NCI-H82 (cell line): ENCODE results near the gene TGFB2.

Experiments used
- DNase-seq: peaks from one replicate; lab custom pipeline; 2025; lab: John Stamatoyannopoulos, UW

Gene TGFB2

GRCh38 chr1:218332416-218332815 lies 12.7 kb upstream of the TGFB2 start:
- DNase-seq = no peak

GRCh38 chr1:218336328-218336727 lies 8.8 kb upstream of the TGFB2 start:
- no peak for DNase-seq

GRCh38 chr1:218339267-218339831 lies 5.8 kb upstream of the TGFB2 start:
- peak; percentile 71 for DNase-seq

GRCh38 chr1:218341325-218341724 lies 3.8 kb upstream of the TGFB2 start:
- DNase-seq = no peak

- no peak for DNase-seq
Measured at GRCh38 chr1:218342091-218342490, 3.0 kb upstream of the TGFB2 start.

GRCh38 chr1:218345673-218346390 lies 696 bp downstream of the TGFB2 start:
- DNase-seq = peak; percentile 79

- DNase-seq = no peak
Measured at GRCh38 chr1:218346391-218347204, 1.5 kb downstream of the TGFB2 start.

- peak; percentile 20 for DNase-seq
Measured at GRCh38 chr1:218347336-218347722, 2.2 kb downstream of the TGFB2 start.

GRCh38 chr1:218347723-218348627 lies 2.8 kb downstream of the TGFB2 start:
- no peak for DNase-seq

GRCh38 chr1:218348628-218349071 lies 3.5 kb downstream of the TGFB2 start:
- DNase-seq = no peak

GRCh38 chr1:218349348-218350034 lies 4.4 kb downstream of the TGFB2 start:
- DNase-seq = no peak

GRCh38 chr1:218350035-218350525 lies 4.9 kb downstream of the TGFB2 start:
- no peak for DNase-seq

- no peak for DNase-seq
Measured at GRCh38 chr1:218350801-218351266, 5.7 kb downstream of the TGFB2 start.

- peak; percentile 20 for DNase-seq
Measured at GRCh38 chr1:218351391-218352074, 6.4 kb downstream of the TGFB2 start.

GRCh38 chr1:218352075-218352438 lies 6.9 kb downstream of the TGFB2 start:
- no peak for DNase-seq

GRCh38 chr1:218353656-218354055 lies 8.5 kb downstream of the TGFB2 start:
- DNase-seq = no peak

- DNase-seq = no peak
Measured at GRCh38 chr1:218355278-218355677, 10.1 kb downstream of the TGFB2 start.

GRCh38 chr1:218357211-218357892 lies 12.2 kb downstream of the TGFB2 start:
- no peak for DNase-seq

GRCh38 chr1:218357893-218358232 lies 12.7 kb downstream of the TGFB2 start:
- DNase-seq = no peak
